A673 (cell line): ENCODE results near the gene EGFR. TPM values are rescaled to one million over a fixed set of nuclear protein-coding genes. Genes with fewer than 3 reads are reported as not detected.

Experiments used
- BruUV-seq: library from RNA; stranded (reverse); fragments of 400-500 nt; replicated peaks from 2 replicates; lab custom pipeline; 2021; lab: Mats Ljungman, UMichigan
- CTCF ChIA-PET: fragments of 300-600 bp; sonication (Branson Sonifier 250); formaldehyde crosslinking; loops from one replicate; lab custom pipeline; 2022; ENCODE audit warnings: antibody characterized with exemption; lab: Charles Lee
- POLR2A ChIA-PET: fragments of 300-600 bp; sonication (Branson Sonifier 250); formaldehyde crosslinking; loops from one replicate; lab custom pipeline; 2022; ENCODE audit warnings: antibody characterized with exemption; ENCODE audit not compliant: low non-redundant PET; lab: Charles Lee
- DNase-seq: peaks from one replicate; pipeline ENCODE4 v3.0.0-alpha.2; 2015; ENCODE audit warnings: low spot score
- H3K27ac ChIP-seq: fragments of 200-600 bp; sonication (generic); 2 replicates; pipeline ENCODE4 v1.5.1; 2016; ENCODE audit warnings: mixed run types, low read depth, mild to moderate bottlenecking, mixed read lengths, antibody characterized with exemption, low read length; ENCODE audit not compliant: poor library complexity, severe bottlenecking
- H3K27me3 ChIP-seq: fragments of 200-600 bp; sonication (generic); replicated peaks from 2 replicates; pipeline ENCODE4 v1.6.1; 2017; ENCODE audit warnings: mixed run types, low read depth, mild to moderate bottlenecking, mixed read lengths, antibody characterized with exemption, low read length; ENCODE audit not compliant: insufficient read depth, poor library complexity
- H3K36me3 ChIP-seq: fragments of 200-600 bp; sonication (generic); 2 replicates; pipeline ENCODE4 v1.6.1; 2016; ENCODE audit warnings: mixed run types, mild to moderate bottlenecking, mixed read lengths, antibody characterized with exemption, low read length; ENCODE audit not compliant: insufficient read depth, poor library complexity, severe bottlenecking
- H3K4me1 ChIP-seq: fragments of 200-600 bp; sonication (generic); 2 replicates; pipeline ENCODE4 v1.6.1; 2017; ENCODE audit warnings: mixed run types, mild to moderate bottlenecking, mixed read lengths, antibody characterized with exemption, low read length; ENCODE audit not compliant: insufficient read depth, poor library complexity, severe bottlenecking
- H3K4me3 ChIP-seq: fragments of 200-600 bp; sonication (generic); 2 replicates; pipeline ENCODE4 v1.5.1; 2016; ENCODE audit warnings: low read depth, mixed run types, mild to moderate bottlenecking, mixed read lengths, low read length; ENCODE audit not compliant: poor library complexity, severe bottlenecking
- H3K9me3 ChIP-seq: fragments of 200-600 bp; sonication (generic); 2 replicates; pipeline ENCODE4 v1.6.1; 2016; ENCODE audit warnings: mixed run types, low read depth, mild to moderate bottlenecking, mixed read lengths, antibody characterized with exemption, low read length; ENCODE audit not compliant: poor library complexity, severe bottlenecking
- EZH2 ChIP-seq: fragments of 200-600 bp; sonication (generic); IDR thresholded peaks from 2 replicates; pipeline ENCODE4 v1.6.1; 2017; ENCODE audit warnings: borderline replicate concordance, low read depth, mild to moderate bottlenecking, mixed read lengths, antibody characterized with exemption, low read length; ENCODE audit not compliant: poor library complexity, severe bottlenecking
- intact Hi-C: fragments of 100-400 bp; cut with micrococcal nuclease; formaldehyde crosslinking; loops from one replicate; pipeline ENCODE4 v1.10.0; 2022; ENCODE audit not compliant: unreplicated experiment
- total RNA-seq: library from RNA; stranded (reverse); gene quantifications from 2 replicates; pipeline ENCODE4 v1.2.3, GENCODE V29; 2021
- TF ChIP-seq, protein P1 (sequence below): fragments of 300-800, 200-600 bp; sonication (generic); conservative IDR thresholded peaks from 2 replicates; pipeline ENCODE4 v1.5.1; 2017; ENCODE audit warnings: low read depth, mild to moderate bottlenecking, antibody characterized with exemption, low read length, moderate library complexity, mixed read lengths

EGFR gene
- total RNA-seq, 1 experiment from 2014 or later, result 0.84 TPM

DNA sequence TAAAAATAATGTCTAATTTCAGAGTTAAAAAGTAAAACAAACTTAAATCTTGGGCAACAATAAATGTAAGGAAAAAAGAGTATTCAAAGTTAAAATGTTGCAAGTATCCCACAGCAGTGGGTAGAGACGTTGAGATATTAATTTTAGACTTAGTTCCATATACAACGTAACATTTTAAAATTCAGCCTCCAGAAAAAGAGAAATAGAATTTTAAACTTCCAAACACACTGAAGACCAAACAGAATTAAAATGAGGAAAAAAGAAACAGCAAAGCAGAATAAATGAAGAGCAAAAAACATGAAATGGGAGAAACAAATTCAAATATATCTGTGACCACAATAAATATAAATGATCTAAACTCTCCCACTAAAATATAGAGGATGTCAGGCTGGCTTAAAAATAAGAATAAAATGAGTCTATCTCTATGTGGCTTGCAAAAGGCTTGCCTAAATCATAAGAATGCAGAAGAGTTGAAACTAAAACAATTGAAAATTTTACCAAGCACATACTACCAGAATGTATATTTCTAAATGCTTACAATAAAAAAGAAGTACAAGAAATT lies 46.0 kb upstream of the EGFR start:
- Histone ChIP-seq H3K27ac (no peak overlapping the region), H3K4me1 (no peaks in the 10 kb centered on the region), H3K36me3 (no peaks in the 10 kb centered on the region), H3K4me3 (no peak overlapping the region), H3K9me3 (no peaks in the 10 kb centered on the region), H3K27me3 (no peaks in the 10 kb centered on the region)
- ChIA-PET CTCF (no interaction called here), POLR2A (no interaction called here)
- intact Hi-C loops, result no loop called here
- TF ChIP-seq, protein P1, sequence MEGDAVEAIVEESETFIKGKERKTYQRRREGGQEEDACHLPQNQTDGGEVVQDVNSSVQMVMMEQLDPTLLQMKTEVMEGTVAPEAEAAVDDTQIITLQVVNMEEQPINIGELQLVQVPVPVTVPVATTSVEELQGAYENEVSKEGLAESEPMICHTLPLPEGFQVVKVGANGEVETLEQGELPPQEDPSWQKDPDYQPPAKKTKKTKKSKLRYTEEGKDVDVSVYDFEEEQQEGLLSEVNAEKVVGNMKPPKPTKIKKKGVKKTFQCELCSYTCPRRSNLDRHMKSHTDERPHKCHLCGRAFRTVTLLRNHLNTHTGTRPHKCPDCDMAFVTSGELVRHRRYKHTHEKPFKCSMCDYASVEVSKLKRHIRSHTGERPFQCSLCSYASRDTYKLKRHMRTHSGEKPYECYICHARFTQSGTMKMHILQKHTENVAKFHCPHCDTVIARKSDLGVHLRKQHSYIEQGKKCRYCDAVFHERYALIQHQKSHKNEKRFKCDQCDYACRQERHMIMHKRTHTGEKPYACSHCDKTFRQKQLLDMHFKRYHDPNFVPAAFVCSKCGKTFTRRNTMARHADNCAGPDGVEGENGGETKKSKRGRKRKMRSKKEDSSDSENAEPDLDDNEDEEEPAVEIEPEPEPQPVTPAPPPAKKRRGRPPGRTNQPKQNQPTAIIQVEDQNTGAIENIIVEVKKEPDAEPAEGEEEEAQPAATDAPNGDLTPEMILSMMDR, result no peak
- no peak for TF ChIP-seq EZH2
- DNase-seq, result no peak
- no TSS peak for BruUV-seq

DNA sequence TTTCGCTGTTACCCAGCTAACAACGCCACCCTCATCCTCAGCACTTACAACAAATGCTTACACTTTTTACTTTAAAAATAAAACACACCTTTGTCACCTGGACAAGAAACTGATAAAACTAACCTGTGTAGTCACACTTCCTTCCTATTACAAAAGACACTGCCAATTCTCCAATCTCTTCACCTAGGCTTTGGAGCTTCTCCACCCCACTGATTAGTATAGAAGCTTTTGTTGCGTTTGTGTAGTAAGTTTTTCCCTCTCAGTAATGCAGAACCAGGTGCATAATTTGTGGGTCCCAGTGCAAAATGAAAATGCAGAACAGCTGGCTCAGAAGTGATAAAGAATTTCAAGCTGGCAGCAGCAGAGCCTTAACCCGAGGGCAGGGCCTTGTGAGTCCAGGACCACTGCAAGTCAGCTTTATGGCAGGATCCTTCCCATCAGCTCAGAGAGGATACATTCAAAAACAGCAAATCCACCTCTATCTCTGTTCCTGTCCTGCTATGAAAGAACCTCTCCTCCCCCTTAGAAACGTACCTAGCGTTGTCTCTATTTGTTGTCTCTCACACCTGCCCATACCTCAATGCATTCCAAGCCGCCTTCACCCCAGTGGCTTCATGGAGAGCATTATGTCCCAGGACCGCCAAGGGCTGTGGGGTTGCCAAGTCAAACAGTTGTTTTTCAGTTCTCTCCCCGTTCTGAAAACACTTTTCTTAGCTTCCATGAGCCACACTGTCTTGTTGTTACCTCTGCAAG lies 40.3 kb upstream of the EGFR start:
- ChIA-PET POLR2A (no interaction called here), CTCF (no interaction called here)
- BruUV-seq, result no TSS peak
- H3K9me3 ChIP-seq, result no peaks in the 10 kb centered on the region
- intact Hi-C loops, result no loop called here
- no peaks in the 10 kb centered on the region for H3K27me3 ChIP-seq
- no peaks in the 10 kb centered on the region for H3K36me3 ChIP-seq
- H3K27ac ChIP-seq, result no peak overlapping the region
- H3K4me3 ChIP-seq, result no peak overlapping the region
- no peak for TF ChIP-seq EZH2
- TF ChIP-seq, protein P1, result no peak
- DNase-seq, result no peak
- no peaks in the 10 kb centered on the region for H3K4me1 ChIP-seq

- H3K27ac ChIP-seq, result no peak overlapping the region
- POLR2A ChIA-PET, result no interaction called here
- no peak for TF ChIP-seq EZH2
- TF ChIP-seq, protein P1, result no peak
- no peaks in the 10 kb centered on the region for H3K4me1 ChIP-seq
- H3K27me3 ChIP-seq, result no peaks in the 10 kb centered on the region
- H3K36me3 ChIP-seq, result no peaks in the 10 kb centered on the region
- CTCF ChIA-PET, result no interaction called here
- H3K9me3 ChIP-seq, result no peaks in the 10 kb centered on the region
- no peak overlapping the region for H3K4me3 ChIP-seq
- DNase-seq, result no peak
- BruUV-seq, result no TSS peak
- intact Hi-C loops, result no loop called here
These were observed 38.3 kb upstream of the EGFR start for GRCh38 chr7:54980521-54980920.
